K562 (cell line): Measurements from ENCODE around the gene USP2. TPM values are rescaled to one million over a fixed set of nuclear protein-coding genes. Genes with fewer than 3 reads are reported as not detected.

Experiments used
- DNMT1 ChIP-seq: fragments of 450-650 bp; IDR thresholded peaks from 2 replicates; pipeline ENCODE4 v1.6.1; 2016; ENCODE audit warnings: antibody characterized with exemption, mild to moderate bottlenecking
- ERF ChIP-seq: fragments of 450-650 bp; formaldehyde crosslinking; IDR thresholded peaks from 2 replicates; pipeline ENCODE4 v1.4.0; 2020; ENCODE audit warnings: mild to moderate bottlenecking, mixed read lengths
- NRF1 ChIP-seq, 2 experiments: fragments of 450-650 bp; IDR thresholded peaks in 1 of 2; conservative IDR thresholded peaks in 1 of 2; 2 replicates each; pipeline ENCODE4 v1.6.1; 2014; ENCODE audit warnings: mild to moderate bottlenecking in 2 of 2
- SREBF1 ChIP-seq: fragments of 150-350 bp; IDR thresholded peaks from 2 replicates; pipeline ENCODE4 v1.6.1; 2014; ENCODE audit warnings: antibody characterized with exemption, low read depth, low read length, borderline replicate concordance
- TAF9B ChIP-seq: fragments of 450-650 bp; IDR thresholded peaks from 2 replicates; pipeline ENCODE4 v1.6.1; 2018; ENCODE audit warnings: mild to moderate bottlenecking; ENCODE audit not compliant: partially characterized antibody
- TCF7L2 ChIP-seq: fragments of 150-350 bp; IDR thresholded peaks from 2 replicates; pipeline ENCODE4 v1.6.1; 2016; ENCODE audit warnings: low read depth, mild to moderate bottlenecking, low read length, moderate library complexity
- TSC22D4 ChIP-seq: fragments of 450-650 bp; IDR thresholded peaks from 2 replicates; pipeline ENCODE4 v1.6.1; 2016; ENCODE audit warnings: missing genetic modification characterization, missing biosample characterization, control low read depth
- WHSC1 ChIP-seq: IDR thresholded peaks from one replicate; pipeline ENCODE4 v1.6.1; 2012; ENCODE audit warnings: low read length, control low read depth, inconsistent platforms
- ZFP30 ChIP-seq: fragments of 250-450 bp; sonication (Bioruptor Pico); IDR thresholded peaks from 2 replicates; pipeline ENCODE4 v1.8.0; 2022; ENCODE audit warnings: moderate library complexity, mild to moderate bottlenecking, inconsistent platforms, borderline replicate concordance
- polyA plus RNA-seq, 8 experiments: library from polyadenylated mRNA; depleted of rRNA in 4 of 8; stranded (reverse) in 5 of 8; unstranded in 3 of 8; fragments of >200 nt; fragmentation: Nextera tagmentation in 2 of 8; fragmentation: Illumina TruSeq in 1 of 8; extraction: Ambion mirVana in 2 of 8; extraction: Trizol in 1 of 8; gene quantifications; 2 replicates each; pipeline versions ENCODE4 v1.2.1 to v1.2.3, GENCODE V29; 2011 to 2014; ENCODE audit warnings: inconsistent platforms in 1 of 8, missing spikeins in 1 of 8
- total RNA-seq, 7 experiments: library from RNA; depleted of rRNA in 6 of 7; stranded (reverse); fragments of >200 nt in 6 of 7; fragmentation: Illumina TruSeq in 2 of 7; extraction: Trizol in 2 of 7; gene quantifications; 2 replicates each; pipeline versions ENCODE4 v1.2.1 to v1.2.3, GENCODE V29; 2011 to 2021; ENCODE audit warnings: low replicate concordance in 1 of 7
- TF ChIP-seq, protein P1 (sequence below): sonication (generic); formaldehyde crosslinking; IDR thresholded peaks from 2 replicates; pipeline ENCODE4 v1.8.1; 2023; ENCODE audit warnings: mild to moderate bottlenecking, missing genetic modification reagents, moderate library complexity
- TF ChIP-seq, protein P2 (sequence below), 2 experiments: fragments of 200-800 bp in 1 of 2; sonication (Bioruptor generic) in 1 of 2; sonication (generic) in 1 of 2; formaldehyde crosslinking in 1 of 2; IDR thresholded peaks in 1 of 2; conservative IDR thresholded peaks in 1 of 2; 2 replicates each; pipeline versions ENCODE4 v1.5.0 to v1.6.1; 2016 to 2020; ENCODE audit warnings: missing compliant biosample characterization in 1 of 2, missing genetic modification characterization in 1 of 2, missing genetic modification reagents in 1 of 2
- TF ChIP-seq, protein P3 (sequence below): IDR thresholded peaks from 2 replicates; pipeline ENCODE4 v1.6.1; 2011; ENCODE audit warnings: borderline replicate concordance, low read depth, mild to moderate bottlenecking, moderate library complexity, low read length; ENCODE audit not compliant: insufficient read depth, poor library complexity, severe bottlenecking

The USP2 gene
- total and polyA plus RNA-seq, 9 of the 15 experiments (the other 6 are each of a cell fraction or from before 2014, with no cell fraction given): 2.8 to 16.9 (median 3.9) TPM

DNA sequence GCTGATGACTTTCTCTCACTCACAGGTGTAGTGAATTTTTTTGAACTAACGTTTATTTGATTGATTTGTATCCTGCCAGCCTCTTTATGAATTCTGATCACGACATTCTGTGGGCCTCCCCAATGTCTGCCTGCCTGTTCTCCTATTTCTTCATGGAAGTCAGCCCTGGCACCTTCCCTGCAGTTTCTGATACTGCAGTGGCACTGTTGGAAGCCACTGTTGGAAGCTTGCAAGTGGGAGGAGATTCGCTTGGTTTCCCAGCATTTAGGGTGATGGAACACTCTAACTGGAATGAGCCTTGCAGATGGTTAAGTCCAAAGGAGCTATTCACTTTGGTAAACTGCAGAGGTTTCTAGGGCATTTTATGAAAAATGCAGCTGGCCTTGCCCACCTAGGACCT lies 42.8 kb upstream of the USP2 start (continued):
- TF ChIP-seq, protein P1, sequence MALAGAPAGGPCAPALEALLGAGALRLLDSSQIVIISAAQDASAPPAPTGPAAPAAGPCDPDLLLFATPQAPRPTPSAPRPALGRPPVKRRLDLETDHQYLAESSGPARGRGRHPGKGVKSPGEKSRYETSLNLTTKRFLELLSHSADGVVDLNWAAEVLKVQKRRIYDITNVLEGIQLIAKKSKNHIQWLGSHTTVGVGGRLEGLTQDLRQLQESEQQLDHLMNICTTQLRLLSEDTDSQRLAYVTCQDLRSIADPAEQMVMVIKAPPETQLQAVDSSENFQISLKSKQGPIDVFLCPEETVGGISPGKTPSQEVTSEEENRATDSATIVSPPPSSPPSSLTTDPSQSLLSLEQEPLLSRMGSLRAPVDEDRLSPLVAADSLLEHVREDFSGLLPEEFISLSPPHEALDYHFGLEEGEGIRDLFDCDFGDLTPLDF (CRISPR knock-in tag): no peak
- TF ChIP-seq, protein P2, sequence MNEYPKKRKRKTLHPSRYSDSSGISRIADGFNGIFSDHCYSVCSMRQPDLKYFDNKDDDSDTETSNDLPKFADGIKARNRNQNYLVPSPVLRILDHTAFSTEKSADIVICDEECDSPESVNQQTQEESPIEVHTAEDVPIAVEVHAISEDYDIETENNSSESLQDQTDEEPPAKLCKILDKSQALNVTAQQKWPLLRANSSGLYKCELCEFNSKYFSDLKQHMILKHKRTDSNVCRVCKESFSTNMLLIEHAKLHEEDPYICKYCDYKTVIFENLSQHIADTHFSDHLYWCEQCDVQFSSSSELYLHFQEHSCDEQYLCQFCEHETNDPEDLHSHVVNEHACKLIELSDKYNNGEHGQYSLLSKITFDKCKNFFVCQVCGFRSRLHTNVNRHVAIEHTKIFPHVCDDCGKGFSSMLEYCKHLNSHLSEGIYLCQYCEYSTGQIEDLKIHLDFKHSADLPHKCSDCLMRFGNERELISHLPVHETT (CRISPR knock-in tag; conservative IDR thresholded peaks at IDR 0.05 in 1 of 2, IDR thresholded peaks at IDR 0.05 in 1 of 2): no peak
- no peak for TF ChIP-seq ERF (CRISPR knock-in tag)
- no peak for TF ChIP-seq ZFP30 (CRISPR knock-in tag)
- TF ChIP-seq TCF7L2: no peak
- no peak for TF ChIP-seq DNMT1
- TF ChIP-seq TSC22D4 (tag): no peak
- TF ChIP-seq TAF9B: no peak
- no peak for TF ChIP-seq WHSC1
- TF ChIP-seq, protein P3, sequence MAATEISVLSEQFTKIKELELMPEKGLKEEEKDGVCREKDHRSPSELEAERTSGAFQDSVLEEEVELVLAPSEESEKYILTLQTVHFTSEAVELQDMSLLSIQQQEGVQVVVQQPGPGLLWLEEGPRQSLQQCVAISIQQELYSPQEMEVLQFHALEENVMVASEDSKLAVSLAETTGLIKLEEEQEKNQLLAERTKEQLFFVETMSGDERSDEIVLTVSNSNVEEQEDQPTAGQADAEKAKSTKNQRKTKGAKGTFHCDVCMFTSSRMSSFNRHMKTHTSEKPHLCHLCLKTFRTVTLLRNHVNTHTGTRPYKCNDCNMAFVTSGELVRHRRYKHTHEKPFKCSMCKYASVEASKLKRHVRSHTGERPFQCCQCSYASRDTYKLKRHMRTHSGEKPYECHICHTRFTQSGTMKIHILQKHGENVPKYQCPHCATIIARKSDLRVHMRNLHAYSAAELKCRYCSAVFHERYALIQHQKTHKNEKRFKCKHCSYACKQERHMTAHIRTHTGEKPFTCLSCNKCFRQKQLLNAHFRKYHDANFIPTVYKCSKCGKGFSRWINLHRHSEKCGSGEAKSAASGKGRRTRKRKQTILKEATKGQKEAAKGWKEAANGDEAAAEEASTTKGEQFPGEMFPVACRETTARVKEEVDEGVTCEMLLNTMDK: no peak
- no peak for TF ChIP-seq SREBF1
- no peak for TF ChIP-seq NRF1 (conservative IDR thresholded peaks at IDR 0.05 in 1 of 2, IDR thresholded peaks at IDR 0.05 in 1 of 2)
